ENCODE data around the gene CHD1L. TPM values are rescaled to one million over a fixed set of nuclear protein-coding genes. Genes with fewer than 3 reads are reported as not detected.
"Not testable (repeated sequence)": the region's sequence is repeated elsewhere in the genome, so short reads cannot be mapped to it uniquely, and the experiment has no call there.

The CHD1L gene
- total RNA-seq: 10 to 100 TPM; 49.6 to 58.3 TPM

DNA sequence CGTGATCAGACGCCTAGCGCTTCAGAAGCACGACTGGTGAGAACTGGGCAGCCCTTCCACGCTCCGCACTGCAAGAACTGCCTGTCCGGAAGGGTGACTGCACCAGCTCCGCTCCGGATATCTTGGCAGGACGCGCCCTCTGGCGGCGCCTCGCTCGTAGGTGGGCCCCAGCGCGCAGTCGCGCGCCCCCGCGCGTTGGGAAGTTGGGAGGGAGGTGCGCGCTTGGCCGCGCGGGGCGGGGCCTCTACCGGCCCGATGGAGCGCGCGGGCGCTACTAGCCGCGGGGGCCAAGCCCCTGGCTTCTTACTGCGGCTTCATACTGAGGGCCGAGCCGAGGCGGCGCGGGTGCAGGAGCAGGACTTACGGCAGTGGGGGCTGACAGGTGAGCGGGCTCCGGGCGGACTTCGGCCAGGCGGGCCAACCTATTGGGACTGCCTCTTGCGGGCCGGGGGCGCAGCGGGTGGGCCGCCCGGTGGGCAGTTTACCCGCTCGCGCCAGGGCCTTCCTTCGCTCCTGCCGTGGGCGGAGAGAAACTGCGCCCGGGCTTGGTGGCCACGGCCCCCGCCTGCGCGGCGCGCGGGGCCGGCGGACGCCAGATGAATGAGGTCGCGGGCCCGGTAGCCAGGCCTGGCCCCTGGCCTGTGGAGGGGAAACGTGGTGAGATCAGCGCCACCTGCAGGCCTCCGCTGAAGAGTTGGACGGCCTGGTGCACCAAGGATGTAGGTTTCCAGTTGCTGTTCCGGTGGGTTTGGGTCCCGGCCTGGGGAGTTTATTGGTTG is at the start of gene CHD1L:
Gene CHD1L, plus strand, starts transcription at position 236 of the 779 bp plus-strand sequence. Its CDS starts 20 bp downstream, at position 256.
- DNase-seq: peak; percentile 97
- peaks cover 39% of the 10 kb centered on the region for H3K4me1 Mint-ChIP-seq
- H3K9me3 Mint-ChIP-seq: no peaks in the 10 kb centered on the region
- peak within 1 kb of the TSS; percentile 94 for H3K4me3 Mint-ChIP-seq
- no peaks in the 10 kb centered on the region for H3K27me3 Mint-ChIP-seq
- H3K36me3 Mint-ChIP-seq: peaks cover 13% of the 10 kb centered on the region
- ATAC-seq (ENCODE audit: low read depth): peak; percentile 90
- H3K27ac Mint-ChIP-seq: peak within 1 kb of the TSS; percentile 81
- POLR2A ChIA-PET: interaction anchor here (0.6 to 2.6 kb wide), 4 partner anchors 69 to 855 kb away, joined by 3 to 19 read pairs (median 9); partner anchors contain the start of gene PRKAB2

DNA sequence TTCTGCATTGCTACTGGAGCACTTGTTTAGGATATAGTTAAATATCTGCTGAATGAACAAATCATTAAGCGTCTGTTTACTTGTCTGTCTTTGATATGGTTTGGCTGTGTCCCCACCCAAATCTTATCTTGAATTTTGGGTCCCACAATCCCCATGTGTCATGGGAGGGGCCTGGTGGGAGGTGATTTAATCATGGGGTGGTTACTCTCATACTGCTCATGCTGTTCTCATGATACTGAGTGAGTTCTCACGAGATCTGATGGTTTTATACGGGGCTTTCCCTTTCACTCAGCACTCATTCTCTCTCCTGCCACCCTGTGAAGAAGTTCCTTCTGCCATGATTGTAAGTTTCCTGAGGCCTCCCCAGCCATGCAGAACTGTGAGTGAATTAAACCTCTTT is 45.2 kb upstream of the CHD1L start:
- H3K27ac Mint-ChIP-seq; ATAC-seq (ENCODE audit: low read depth); H3K4me1 Mint-ChIP-seq; H3K27me3 Mint-ChIP-seq; H3K4me3 Mint-ChIP-seq; DNase-seq; POLR2A ChIA-PET; H3K36me3 Mint-ChIP-seq: not testable (repeated sequence)
- peaks cover 10% of the 10 kb centered on the region for H3K9me3 Mint-ChIP-seq

DNA sequence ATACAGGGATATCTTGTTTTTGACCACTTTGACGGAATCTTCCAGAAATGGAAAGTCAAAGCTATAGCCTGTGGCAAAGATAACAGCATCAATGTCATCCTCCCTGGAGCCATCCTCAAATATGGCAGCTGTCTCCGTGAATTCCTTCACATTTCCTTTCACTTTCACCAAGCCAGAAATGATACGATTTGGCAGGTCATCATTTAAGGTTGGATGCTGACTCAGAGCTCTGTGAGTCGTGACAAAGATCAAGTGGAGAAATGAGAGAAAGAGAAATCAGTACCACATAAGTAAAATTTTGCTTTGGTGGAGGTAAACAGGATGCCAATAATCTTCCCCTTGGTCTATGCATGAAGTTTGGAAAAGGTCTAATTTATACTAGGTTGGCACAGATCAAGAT is 41.2 kb upstream of the CHD1L start:
- Mint-ChIP-seq H3K36me3 (peaks cover 3% of the 10 kb centered on the region), H3K27me3 (no peaks in the 10 kb centered on the region), H3K27ac (no peak overlapping the region), H3K4me1 (peaks cover 2% of the 10 kb centered on the region), H3K4me3 (no peak overlapping the region), H3K9me3 (peaks cover 4% of the 10 kb centered on the region)
- POLR2A ChIA-PET: no interaction called here
- ATAC-seq (ENCODE audit: low read depth) (no peak), DNase-seq (no peak)

DNA sequence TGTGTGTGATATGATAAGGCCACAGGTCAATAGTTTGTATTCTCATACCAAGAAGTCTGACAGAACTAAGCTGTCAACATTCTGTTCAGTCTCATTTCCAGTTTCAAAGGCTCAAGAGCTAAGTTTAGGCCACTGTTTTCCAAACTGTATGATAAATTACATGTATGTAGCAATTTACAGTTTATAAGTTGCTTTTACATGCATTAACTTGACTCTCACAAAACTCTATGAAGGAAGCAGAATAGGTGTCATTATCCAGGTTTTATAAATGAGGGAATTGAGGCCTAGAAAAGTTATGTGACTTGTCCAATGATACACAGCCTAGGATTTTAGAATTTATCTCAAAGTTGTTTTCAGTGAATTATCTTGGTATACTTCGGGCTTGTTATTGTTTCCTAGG is 40.7 kb upstream of the CHD1L start:
- H3K4me1 Mint-ChIP-seq: peaks cover 2% of the 10 kb centered on the region
- H3K27me3 Mint-ChIP-seq: no peaks in the 10 kb centered on the region
- H3K36me3 Mint-ChIP-seq: peaks cover 3% of the 10 kb centered on the region
- no peak overlapping the region for H3K27ac Mint-ChIP-seq
- peaks cover 2% of the 10 kb centered on the region for H3K9me3 Mint-ChIP-seq
- DNase-seq (no peak), ATAC-seq (ENCODE audit: low read depth) (no peak)
- H3K4me3 Mint-ChIP-seq: no peak overlapping the region
- POLR2A ChIA-PET: no interaction called here

GRCh38 chr1:147202576-147202975 is 39.9 kb upstream of the CHD1L start:
- POLR2A ChIA-PET: no interaction called here
- DNase-seq (no peak), ATAC-seq (ENCODE audit: low read depth) (no peak)
- no peak overlapping the region for H3K27ac Mint-ChIP-seq
- H3K27me3 Mint-ChIP-seq: no peaks in the 10 kb centered on the region
- peaks cover 2% of the 10 kb centered on the region for H3K9me3 Mint-ChIP-seq
- H3K4me1 Mint-ChIP-seq: peaks cover 2% of the 10 kb centered on the region
- H3K36me3 Mint-ChIP-seq: peaks cover 5% of the 10 kb centered on the region
- H3K4me3 Mint-ChIP-seq: no peak overlapping the region

GRCh38 chr1:147204080-147204479 is 38.4 kb upstream of the CHD1L start:
- Mint-ChIP-seq H3K27ac (no peak overlapping the region), H3K36me3 (peaks cover 5% of the 10 kb centered on the region), H3K4me3 (no peak overlapping the region), H3K4me1 (peaks cover 2% of the 10 kb centered on the region), H3K9me3 (peaks cover 2% of the 10 kb centered on the region), H3K27me3 (no peaks in the 10 kb centered on the region)
- ATAC-seq (ENCODE audit: low read depth) (no peak), DNase-seq (no peak)
- POLR2A ChIA-PET: no interaction called here

GRCh38 chr1:147207192-147207591 is 35.3 kb upstream of the CHD1L start:
- ATAC-seq (ENCODE audit: low read depth) (no peak), DNase-seq (no peak)
- POLR2A ChIA-PET: no interaction called here
- Mint-ChIP-seq H3K4me3 (no peak overlapping the region), H3K36me3 (peaks cover 5% of the 10 kb centered on the region), H3K9me3 (peaks cover 2% of the 10 kb centered on the region), H3K4me1 (peaks cover 2% of the 10 kb centered on the region), H3K27me3 (no peaks in the 10 kb centered on the region), H3K27ac (no peak overlapping the region)

GRCh38 chr1:147208619-147209018 is 33.9 kb upstream of the CHD1L start:
- DNase-seq (no peak), ATAC-seq (ENCODE audit: low read depth) (no peak)
- Mint-ChIP-seq H3K36me3 (peaks cover 5% of the 10 kb centered on the region), H3K4me1 (peaks cover 2% of the 10 kb centered on the region), H3K9me3 (no peaks in the 10 kb centered on the region), H3K27ac (no peak overlapping the region), H3K27me3 (no peaks in the 10 kb centered on the region), H3K4me3 (no peak overlapping the region)
- POLR2A ChIA-PET: interaction anchor here (0.6 kb wide), 1 partner anchor 1159 kb away, joined by 3 read pairs; no protein-coding TSS in a partner anchor

GRCh38 chr1:147209825-147210821 is 32.4 kb upstream of the CHD1L start:
- no peak overlapping the region for H3K4me3 Mint-ChIP-seq
- H3K9me3 Mint-ChIP-seq: no peaks in the 10 kb centered on the region
- POLR2A ChIA-PET: no interaction called here
- no peaks in the 10 kb centered on the region for H3K27me3 Mint-ChIP-seq
- peaks cover 2% of the 10 kb centered on the region for H3K36me3 Mint-ChIP-seq
- ATAC-seq (ENCODE audit: low read depth): no peak
- H3K4me1 Mint-ChIP-seq: no peaks in the 10 kb centered on the region
- H3K27ac Mint-ChIP-seq: no peak overlapping the region
- DNase-seq: no peak

DNA sequence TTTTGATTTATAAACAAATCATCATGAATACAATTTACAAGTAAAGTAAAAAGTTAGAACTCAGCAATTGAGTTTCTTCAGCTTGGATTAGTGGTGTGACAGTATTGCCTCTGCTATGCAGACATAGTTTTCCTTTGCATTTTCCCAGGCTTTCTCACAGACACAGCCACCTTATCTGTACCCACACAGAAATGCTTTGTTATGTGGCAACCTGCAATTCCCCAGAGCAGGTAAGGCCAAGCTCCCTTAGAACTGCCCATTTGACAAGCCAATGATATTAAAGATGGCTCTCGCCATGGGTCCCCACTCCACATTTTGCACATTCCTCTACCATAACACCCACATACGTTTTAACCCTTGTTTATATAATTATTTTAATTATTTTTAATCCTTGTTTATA is 31.5 kb upstream of the CHD1L start:
- DNase-seq: no peak
- Mint-ChIP-seq H3K27me3 (no peaks in the 10 kb centered on the region), H3K9me3 (no peaks in the 10 kb centered on the region), H3K4me3 (no peak overlapping the region), H3K27ac (no peak overlapping the region), H3K4me1 (no peaks in the 10 kb centered on the region), H3K36me3 (peaks cover 2% of the 10 kb centered on the region)
- no peak for ATAC-seq (ENCODE audit: low read depth)
- POLR2A ChIA-PET: no interaction called here

GRCh38 chr1:147211577-147211976 is 30.9 kb upstream of the CHD1L start:
- no peaks in the 10 kb centered on the region for H3K27me3 Mint-ChIP-seq
- H3K27ac Mint-ChIP-seq: no peak overlapping the region
- peaks cover 2% of the 10 kb centered on the region for H3K36me3 Mint-ChIP-seq
- no peak for DNase-seq
- no peak overlapping the region for H3K4me3 Mint-ChIP-seq
- H3K4me1 Mint-ChIP-seq: no peaks in the 10 kb centered on the region
- ATAC-seq (ENCODE audit: low read depth): no peak
- no peaks in the 10 kb centered on the region for H3K9me3 Mint-ChIP-seq
- POLR2A ChIA-PET: no interaction called here

DNA sequence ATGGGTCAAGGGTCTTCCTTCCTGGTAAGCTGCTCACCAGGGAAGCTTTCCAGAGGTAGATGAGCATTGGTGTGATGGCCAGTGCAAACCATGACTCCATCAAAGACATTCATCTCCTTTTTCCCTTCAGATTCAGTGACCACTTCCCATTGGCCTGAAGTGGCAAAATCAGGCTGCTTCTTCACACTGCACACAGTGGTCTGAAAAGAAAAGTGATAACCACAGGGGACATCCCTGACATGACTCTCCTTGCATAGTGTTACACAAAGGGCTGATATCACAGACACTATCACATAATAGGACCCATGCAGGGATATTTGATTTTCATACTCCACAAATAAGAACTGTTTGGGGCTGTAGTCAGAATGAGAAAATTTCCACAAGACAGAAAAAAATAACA is 29.2 kb upstream of the CHD1L start:
- Mint-ChIP-seq H3K4me1 (no peaks in the 10 kb centered on the region), H3K27ac (no peak overlapping the region)

GRCh38 chr1:147214325-147214724 is 28.2 kb upstream of the CHD1L start:
- no peak overlapping the region for H3K27ac Mint-ChIP-seq
- H3K36me3 Mint-ChIP-seq: no peaks in the 10 kb centered on the region
- H3K27me3 Mint-ChIP-seq: no peaks in the 10 kb centered on the region
- no peaks in the 10 kb centered on the region for H3K4me1 Mint-ChIP-seq
- ATAC-seq (ENCODE audit: low read depth) (no peak), DNase-seq (no peak)
- no peak overlapping the region for H3K4me3 Mint-ChIP-seq
- POLR2A ChIA-PET: no interaction called here
- no peaks in the 10 kb centered on the region for H3K9me3 Mint-ChIP-seq

More for the DNA sequence above, 29.2 kb upstream of the CHD1L start:
- DNase-seq (no peak), ATAC-seq (ENCODE audit: low read depth) (no peak)
- Mint-ChIP-seq H3K9me3 (no peaks in the 10 kb centered on the region), H3K4me3 (no peak overlapping the region), H3K36me3 (no peaks in the 10 kb centered on the region), H3K27me3 (no peaks in the 10 kb centered on the region)
- POLR2A ChIA-PET: no interaction called here
